Neural cell (in vitro differentiated cells): Measurements from ENCODE around the gene SEC16B.

Source experiments
- EZH2 ChIP-seq: fragments of 200-600, 300-800 bp; shearing (Covaris generic), sonication (generic); IDR thresholded peaks from 2 replicates; pipeline ENCODE4 v1.6.1; 2014; ENCODE audit warnings: antibody characterized with exemption, low read length, borderline replicate concordance, mild to moderate bottlenecking; ENCODE audit not compliant: insufficient read depth, poor library complexity, severe bottlenecking
- MXI1 ChIP-seq: fragments of 450-650 bp; conservative IDR thresholded peaks from 2 replicates; pipeline ENCODE4 v1.6.1; 2014; ENCODE audit warnings: antibody characterized with exemption, mild to moderate bottlenecking; ENCODE audit not compliant: poor library complexity, severe bottlenecking
- RAD21 ChIP-seq: fragments of 450-650 bp; conservative IDR thresholded peaks from 2 replicates; pipeline ENCODE4 v1.6.1; 2014; ENCODE audit warnings: antibody characterized with exemption, mild to moderate bottlenecking, moderate library complexity
- TF ChIP-seq, protein P1 (sequence below): fragments of 450-650 bp; IDR thresholded peaks from 2 replicates; pipeline ENCODE4 v1.5.1; 2014; ENCODE audit warnings: antibody characterized with exemption, mild to moderate bottlenecking, moderate library complexity; ENCODE audit not compliant: poor library complexity, severe bottlenecking

DNA sequence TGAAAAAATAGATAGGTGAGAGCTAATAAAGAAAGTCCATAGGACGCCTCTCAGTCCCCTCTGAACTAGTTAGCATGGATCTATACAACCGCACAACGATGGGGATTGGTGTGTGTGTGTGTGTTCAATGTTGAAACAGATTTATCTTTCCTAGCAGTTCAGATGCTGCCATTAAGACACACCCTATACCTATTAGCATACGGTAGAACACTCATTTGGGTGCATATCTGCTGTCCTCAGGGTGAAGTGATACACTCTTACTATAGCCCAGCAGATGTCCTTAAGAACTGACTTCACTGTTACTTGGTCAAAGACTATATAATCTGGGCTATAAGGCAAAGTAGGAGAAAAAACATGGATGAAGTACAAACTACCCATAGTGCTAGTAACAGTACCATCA, 4.6 kb downstream of the SEC16B start:
- TF ChIP-seq MXI1: no peak
- TF ChIP-seq RAD21: no peak
- TF ChIP-seq, protein P1, sequence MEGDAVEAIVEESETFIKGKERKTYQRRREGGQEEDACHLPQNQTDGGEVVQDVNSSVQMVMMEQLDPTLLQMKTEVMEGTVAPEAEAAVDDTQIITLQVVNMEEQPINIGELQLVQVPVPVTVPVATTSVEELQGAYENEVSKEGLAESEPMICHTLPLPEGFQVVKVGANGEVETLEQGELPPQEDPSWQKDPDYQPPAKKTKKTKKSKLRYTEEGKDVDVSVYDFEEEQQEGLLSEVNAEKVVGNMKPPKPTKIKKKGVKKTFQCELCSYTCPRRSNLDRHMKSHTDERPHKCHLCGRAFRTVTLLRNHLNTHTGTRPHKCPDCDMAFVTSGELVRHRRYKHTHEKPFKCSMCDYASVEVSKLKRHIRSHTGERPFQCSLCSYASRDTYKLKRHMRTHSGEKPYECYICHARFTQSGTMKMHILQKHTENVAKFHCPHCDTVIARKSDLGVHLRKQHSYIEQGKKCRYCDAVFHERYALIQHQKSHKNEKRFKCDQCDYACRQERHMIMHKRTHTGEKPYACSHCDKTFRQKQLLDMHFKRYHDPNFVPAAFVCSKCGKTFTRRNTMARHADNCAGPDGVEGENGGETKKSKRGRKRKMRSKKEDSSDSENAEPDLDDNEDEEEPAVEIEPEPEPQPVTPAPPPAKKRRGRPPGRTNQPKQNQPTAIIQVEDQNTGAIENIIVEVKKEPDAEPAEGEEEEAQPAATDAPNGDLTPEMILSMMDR: no peak
- no peak for TF ChIP-seq EZH2
